ENCODE measurements around the gene BCAR1.
A peak's percentile ranks its signal among the peaks of the same experiment; 100 is the strongest.

The BCAR1 gene

GRCh38 chr16:75234856-75235696, 16.3 kb downstream of the BCAR1 start:
- ChIA-PET POLR2A (ENCODE audit: low non-redundant PET) (interaction anchor here (0.5 to 0.6 kb wide), 2 partner anchors 11 to 18 kb away, joined by 3 read pairs; no protein-coding TSS in a partner anchor), CTCF (interaction anchor here (0.6 to 1.5 kb wide), 9 partner anchors 10 to 371 kb away, joined by 3 to 16 read pairs (median 4); no protein-coding TSS in a partner anchor)
- no peak for TF ChIP-seq CTCF (conservative IDR thresholded peaks at IDR 0.05; ENCODE audit: low read depth)
- H3K27ac ChIP-seq: peak overlapping the region; percentile 90
- no peak for DNase-seq (ENCODE audit: low spot score)

GRCh38 chr16:75233611-75233938, 17.8 kb downstream of the BCAR1 start:
- no peak for DNase-seq (ENCODE audit: low spot score)
- POLR2A ChIA-PET (ENCODE audit: low non-redundant PET): interaction anchor here (0.5 kb wide), 1 partner anchor 211 kb away, joined by 3 read pairs; no protein-coding TSS in a partner anchor
- CTCF ChIA-PET: interaction anchor here (0.6 to 1.7 kb wide), 25 partner anchors 13 to 284 kb away, joined by 3 to 16 read pairs (median 4); partner anchors contain the start of gene BCAR1
- TF ChIP-seq CTCF (conservative IDR thresholded peaks at IDR 0.05; ENCODE audit: low read depth): no peak
- peak overlapping the region; percentile 90 for H3K27ac ChIP-seq

- TF ChIP-seq CTCF (conservative IDR thresholded peaks at IDR 0.05; ENCODE audit: low read depth): no peak
- peak overlapping the region; percentile 90 for H3K27ac ChIP-seq
- no peak for DNase-seq (ENCODE audit: low spot score)
- POLR2A ChIA-PET (ENCODE audit: low non-redundant PET): no interaction called here
- CTCF ChIA-PET: interaction anchor here (1.1 kb wide), 1 partner anchor 32 kb away, joined by 4 read pairs; no protein-coding TSS in a partner anchor
Observed at GRCh38 chr16:75231570-75231969, 19.9 kb downstream of the BCAR1 start.

GRCh38 chr16:75230471-75231110, 20.8 kb downstream of the BCAR1 start:
- POLR2A ChIA-PET (ENCODE audit: low non-redundant PET): no interaction called here

GRCh38 chr16:75229172-75230031, 22.0 kb downstream of the BCAR1 start:
- DNase-seq (ENCODE audit: low spot score): no peak
- CTCF ChIA-PET: interaction anchor here (0.7 kb wide), 1 partner anchor 21 kb away, joined by 4 read pairs; no protein-coding TSS in a partner anchor
- POLR2A ChIA-PET (ENCODE audit: low non-redundant PET): interaction anchor here (0.7 kb wide), 1 partner anchor 21 kb away, joined by 3 read pairs; no protein-coding TSS in a partner anchor
- peak overlapping the region; percentile 49 for H3K27ac ChIP-seq
- no peak for TF ChIP-seq CTCF (conservative IDR thresholded peaks at IDR 0.05; ENCODE audit: low read depth)

More at GRCh38 chr16:75230471-75231110, 20.8 kb downstream of the BCAR1 start:
- TF ChIP-seq CTCF (conservative IDR thresholded peaks at IDR 0.05; ENCODE audit: low read depth): no peak
- H3K27ac ChIP-seq: peak overlapping the region; percentile 34
- DNase-seq (ENCODE audit: low spot score): no peak
- CTCF ChIA-PET: interaction anchor here (0.7 to 1.1 kb wide), 3 partner anchors 31 to 235 kb away, joined by 3 to 4 read pairs (median 4); no protein-coding TSS in a partner anchor

Data from RWPE1 (cell line).